NCI-H128 (cell line): Measurements from ENCODE around the gene PCDH1.
"Not testable (repeated sequence)": the region's sequence is repeated elsewhere in the genome, so short reads cannot be mapped to it uniquely, and the experiment has no call there.

Experiments used
- DNase-seq: peaks from one replicate; lab custom pipeline; 2025; ENCODE audit not compliant: unreplicated experiment; lab: John Stamatoyannopoulos, UW

PCDH1 gene

GRCh38 chr5:141878186-141878710, at the start of gene PCDH1:
Gene PCDH1 (minus strand): TSS chr5:141878410. CDS start chr5:141878262, 148 bp downstream.
- DNase-seq = no peak

DNA sequence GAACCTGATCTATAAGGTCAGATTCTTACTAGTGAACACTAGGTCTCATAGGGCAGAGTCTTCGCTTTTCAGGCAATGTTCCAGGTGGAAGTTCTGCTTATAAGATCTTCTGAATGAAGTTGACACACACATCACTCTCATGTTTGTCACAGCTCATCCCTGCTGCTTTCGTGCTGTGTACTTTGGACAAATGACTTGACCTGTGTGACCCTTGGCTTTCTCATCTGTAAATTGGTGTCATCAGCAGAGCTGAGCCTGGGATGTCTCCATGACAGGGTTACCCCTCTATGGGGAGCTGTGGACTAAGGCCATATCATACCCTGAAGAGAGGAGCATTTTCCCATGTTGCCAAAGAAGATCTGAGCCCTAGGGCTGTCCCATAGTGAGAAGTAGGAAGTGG, 48.2 kb upstream of the PCDH1 start:
- no peak for DNase-seq

GRCh38 chr5:141923448-141924313, 45.5 kb upstream of the PCDH1 start, which contains the start of gene DELE1:
Gene DELE1 (plus strand): TSS chr5:141923871. CDS start chr5:141923942, 71 bp downstream.
- DNase-seq = peak; percentile 50

GRCh38 chr5:141922827-141923447, 44.7 kb upstream of the PCDH1 start:
- not testable (repeated sequence) for DNase-seq

- no peak for DNase-seq
Observed at GRCh38 chr5:141920771-141921170, 42.6 kb upstream of the PCDH1 start.

DNA sequence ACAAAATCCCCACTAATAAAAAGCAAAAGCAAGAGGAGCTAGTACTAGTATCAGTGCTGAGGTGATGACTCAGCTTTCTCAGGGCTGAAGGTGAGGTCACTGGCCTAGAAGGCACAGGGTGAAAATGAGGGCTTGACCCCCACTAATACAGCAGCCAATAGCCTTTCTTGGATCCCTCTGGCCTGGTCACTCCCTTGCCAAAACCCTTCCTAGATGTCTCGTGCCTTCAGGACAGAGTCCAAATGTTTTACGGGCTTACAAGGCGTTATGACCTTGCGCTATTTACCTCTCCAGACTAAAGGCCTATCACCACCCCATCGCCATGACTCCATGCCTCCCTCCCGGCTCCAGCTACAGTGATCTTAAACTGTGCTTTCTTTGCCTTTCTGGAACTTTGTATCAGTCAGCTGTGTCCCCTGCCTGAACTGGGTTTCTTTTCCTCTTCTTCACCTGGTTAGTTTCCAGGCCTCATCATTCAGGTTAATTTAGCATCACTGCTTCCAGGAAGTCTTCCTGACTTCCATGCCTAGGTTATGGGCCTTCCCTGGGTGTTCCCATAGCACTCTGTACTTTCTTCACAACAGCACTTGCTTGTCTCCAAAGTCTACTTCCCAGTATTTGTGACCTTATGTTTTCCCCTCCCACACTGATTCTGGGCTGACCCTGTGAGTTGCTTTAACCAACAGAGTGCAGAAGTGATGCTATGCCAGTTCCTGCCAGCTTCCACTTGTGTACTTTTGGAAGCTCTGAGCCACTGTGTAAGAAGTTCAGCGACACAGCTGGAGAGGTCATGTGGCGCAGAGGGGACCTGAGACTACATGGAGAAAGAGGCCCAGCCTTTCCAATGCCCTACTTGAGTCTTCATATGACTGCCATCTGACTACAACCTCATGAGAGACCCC, 41.3 kb upstream of the PCDH1 start:
- no peak for DNase-seq

GRCh38 chr5:141917760-141918159, 39.5 kb upstream of the PCDH1 start:
- DNase-seq = no peak

DNA sequence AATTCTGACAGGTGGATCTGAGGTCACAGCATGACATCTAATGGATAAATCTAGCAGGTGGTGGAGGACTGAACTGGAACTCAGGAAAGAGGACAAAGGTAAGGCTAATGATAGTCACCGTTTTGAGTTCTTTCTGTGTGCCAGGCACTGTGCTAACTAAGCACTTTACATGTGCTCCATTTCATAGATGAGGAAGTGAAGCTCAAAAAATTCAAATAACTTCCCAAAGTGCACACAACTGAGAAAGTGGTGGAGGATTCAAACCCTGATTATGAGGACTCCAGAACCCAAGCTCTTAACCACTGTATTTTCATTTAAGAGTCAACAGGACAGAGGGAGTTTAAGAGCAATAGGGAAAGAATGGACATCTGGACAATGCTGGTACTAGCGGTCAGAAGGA, 38.3 kb upstream of the PCDH1 start:
- no peak for DNase-seq

- DNase-seq = no peak
Observed at GRCh38 chr5:141915881-141916336, 37.7 kb upstream of the PCDH1 start.

- no peak for DNase-seq
Observed at GRCh38 chr5:141914797-141915196, 36.6 kb upstream of the PCDH1 start.

DNA sequence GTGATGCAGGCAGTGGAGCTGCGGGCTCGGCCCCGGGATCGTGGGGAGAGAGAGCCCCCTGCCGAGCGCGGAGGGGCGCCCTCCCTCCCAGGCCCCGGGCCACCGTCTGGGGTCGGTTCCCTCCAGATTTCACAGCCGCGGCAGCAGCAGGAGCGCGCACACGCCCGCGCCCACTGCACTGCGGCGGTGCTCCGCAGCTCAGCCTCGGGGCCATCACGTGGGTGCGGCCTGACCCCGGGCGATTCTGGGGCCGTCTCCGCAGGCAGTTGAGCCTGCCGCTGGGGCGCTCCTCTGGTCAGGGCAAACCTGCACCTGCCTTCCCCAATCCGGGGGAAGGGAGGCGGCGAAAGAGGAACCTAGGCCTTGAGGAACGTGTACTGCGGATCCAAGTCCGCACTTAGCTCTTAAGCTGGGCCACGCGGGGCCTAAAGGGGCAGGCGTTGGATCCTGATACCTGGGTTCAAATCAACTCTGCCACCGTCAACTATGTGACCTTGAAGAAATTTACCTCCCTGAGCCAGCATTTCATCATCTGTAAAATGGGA, 36.1 kb upstream of the PCDH1 start:
- no peak for DNase-seq

GRCh38 chr5:141913560-141914198, 35.5 kb upstream of the PCDH1 start:
- DNase-seq = no peak

DNA sequence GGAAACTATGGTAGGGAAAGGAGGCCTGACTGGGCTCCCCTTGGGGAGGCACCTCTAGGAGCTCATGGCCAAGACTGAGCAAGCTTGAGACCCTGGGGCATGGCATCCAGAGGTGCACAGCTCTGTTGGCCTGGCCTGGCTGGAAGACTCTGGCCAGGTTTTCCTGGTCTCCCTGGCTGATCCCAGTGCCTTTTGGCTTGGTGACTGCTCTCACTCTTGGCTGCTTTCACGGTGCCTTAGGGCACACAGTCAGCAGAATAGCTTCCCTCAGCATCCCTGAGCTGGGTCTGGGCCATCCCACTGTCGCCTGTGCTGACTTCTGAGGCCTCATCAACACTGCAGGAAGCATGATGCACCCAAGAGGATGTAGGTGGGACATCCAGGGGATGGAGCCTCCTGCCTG, 32.1 kb upstream of the PCDH1 start:
- no peak for DNase-seq

DNA sequence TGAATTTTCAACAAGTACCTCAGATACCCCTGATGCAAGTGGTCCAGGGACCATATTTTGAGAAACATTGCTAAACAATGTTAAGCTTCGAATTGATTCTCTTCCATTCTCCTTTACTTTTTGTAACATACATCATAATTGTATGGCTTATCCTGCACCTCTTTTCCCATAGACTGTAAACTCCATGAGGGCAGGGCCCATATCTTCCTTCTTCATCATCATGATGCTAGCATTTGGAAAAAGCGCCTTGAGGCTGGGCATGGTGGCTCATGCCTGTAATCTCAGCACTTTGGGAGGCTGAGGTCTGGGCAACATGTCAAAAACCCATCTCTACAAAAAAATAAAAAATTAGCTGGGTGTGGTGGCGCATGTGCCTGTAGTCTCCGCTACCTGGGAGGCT, 31.0 kb upstream of the PCDH1 start:
- no peak for DNase-seq

DNA sequence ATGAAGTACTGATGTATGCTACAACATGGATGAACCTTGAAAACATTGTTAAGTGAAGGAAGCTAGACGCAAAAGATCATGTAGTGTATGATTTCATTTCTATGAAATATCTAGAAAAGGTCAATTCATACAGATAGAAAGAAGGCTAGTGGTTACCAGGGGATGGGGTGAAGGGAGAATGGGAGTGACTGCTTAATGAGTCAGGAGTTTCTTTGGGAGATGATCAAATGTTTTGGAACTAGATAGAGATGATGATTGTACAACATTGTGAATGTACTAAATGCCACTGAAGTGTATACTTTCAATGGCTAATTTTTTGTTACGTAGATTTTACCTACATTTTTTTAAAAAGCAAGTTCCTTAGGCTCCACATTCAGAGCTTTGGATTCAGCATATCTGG, 30.6 kb upstream of the PCDH1 start:
- DNase-seq = no peak

DNA sequence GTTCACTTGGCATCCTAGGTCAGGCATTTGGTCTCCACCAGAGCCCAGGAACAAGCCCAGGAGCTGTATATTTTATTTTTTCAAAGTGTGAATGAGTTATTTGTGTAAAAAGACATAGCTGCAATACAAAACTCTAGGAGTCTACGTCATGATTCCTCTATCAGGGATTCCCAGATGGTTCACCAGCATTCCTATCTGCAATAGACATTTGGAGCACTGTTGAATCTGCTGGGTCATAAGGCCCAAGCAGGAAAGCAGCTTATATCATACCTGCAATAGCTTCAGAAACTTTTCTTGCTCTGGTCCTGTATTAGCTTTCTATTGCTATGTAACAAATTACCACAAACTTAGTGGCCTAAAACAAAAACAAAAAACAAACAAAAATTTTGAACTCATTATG, 28.8 kb upstream of the PCDH1 start:
- DNase-seq = no peak

- no peak for DNase-seq
Observed at GRCh38 chr5:141906517-141906916, 28.3 kb upstream of the PCDH1 start.

DNA sequence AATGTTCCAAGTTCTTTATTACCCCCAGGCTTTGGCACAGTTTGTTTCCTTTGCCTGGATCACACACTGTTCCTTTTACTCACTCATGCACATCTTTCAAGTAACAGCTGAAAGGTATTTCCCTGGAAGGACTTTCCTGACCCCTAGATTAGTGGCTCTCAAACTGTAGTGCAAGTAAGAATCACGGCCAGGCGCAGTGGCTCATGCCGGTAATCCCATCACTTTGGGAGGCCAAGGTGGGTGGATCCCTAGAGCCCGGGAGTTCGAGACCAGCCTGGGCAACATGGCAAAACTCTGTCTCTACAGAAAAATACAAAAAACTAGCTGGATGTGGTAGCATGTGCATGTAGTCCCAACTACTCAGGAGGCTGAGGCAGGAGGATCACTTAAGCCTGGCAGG, 26.3 kb upstream of the PCDH1 start:
- no peak for DNase-seq

- no peak for DNase-seq
Observed at GRCh38 chr5:141903261-141903660, 25.1 kb upstream of the PCDH1 start.
